Stimulated activated CD8-positive, alpha-beta memory T cell treated with anti-CD3 and anti-CD28 coated beads, Interleukin-4, amount 100 ng/mL, for 1 hour (primary cell): ENCODE data around the gene MYPN.

Source experiments
- DNase-seq, 2 donors: peaks; one replicate each; pipeline ENCODE4 v3.0.0-alpha.2; 2020; ENCODE audit warnings: low read depth in 2 of 2, low spot score in 1 of 2

Gene MYPN

GRCh38 chr10:68088740-68089139 is 20.5 kb upstream of the MYPN start:
- DNase-seq: no peak

- no peak for DNase-seq
Observed at GRCh38 chr10:68090586-68090985, 18.7 kb upstream of the MYPN start.

DNA sequence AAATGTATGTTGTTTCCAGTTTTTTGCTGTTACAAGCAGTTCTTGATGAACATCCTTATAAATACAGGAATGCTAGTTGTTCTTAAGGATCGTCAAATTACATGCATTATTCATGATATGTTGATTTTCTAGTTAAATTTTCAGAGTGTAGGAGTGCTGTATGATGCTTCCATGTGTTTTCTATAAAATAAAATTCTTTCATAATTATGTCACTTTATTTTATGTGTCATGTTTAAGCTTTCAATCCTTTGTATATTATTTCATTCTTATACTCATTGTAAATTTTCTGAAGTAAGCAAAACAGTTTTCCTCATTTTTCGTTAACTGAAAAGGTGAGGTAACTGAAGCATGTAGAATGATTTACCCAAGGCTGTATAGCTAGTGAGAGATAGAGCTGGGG is 16.8 kb upstream of the MYPN start:
- no peak for DNase-seq

GRCh38 chr10:68095153-68095552 is 14.1 kb upstream of the MYPN start:
- no peak for DNase-seq

DNA sequence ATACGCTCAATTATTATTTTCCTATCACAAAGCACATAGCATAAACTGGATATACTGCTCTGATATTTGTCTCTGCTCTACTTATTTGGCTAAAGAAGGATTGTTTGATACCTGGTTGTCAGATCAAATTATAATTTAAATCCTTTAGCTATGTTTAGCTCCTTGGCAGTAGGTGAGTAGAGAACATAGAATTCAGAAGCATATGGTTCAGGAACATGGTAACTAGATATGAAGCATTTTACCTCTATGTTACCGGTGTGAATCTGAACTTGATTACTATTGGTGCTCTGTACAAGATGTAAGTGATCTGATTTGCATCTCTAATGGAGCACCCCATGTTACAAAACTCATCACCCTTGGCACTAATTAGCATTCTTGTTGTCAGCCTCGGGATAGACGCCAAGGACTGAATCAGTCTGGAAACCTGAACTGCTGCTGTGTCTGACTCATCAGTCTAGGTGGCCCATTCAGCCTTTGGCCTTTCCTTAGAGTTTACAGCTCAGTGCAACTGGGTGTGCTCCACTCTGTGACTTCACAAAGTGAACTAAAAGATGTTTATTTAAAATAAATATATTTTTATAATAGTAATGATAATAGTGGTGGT is 12.3 kb upstream of the MYPN start:
- DNase-seq: no peak

DNA sequence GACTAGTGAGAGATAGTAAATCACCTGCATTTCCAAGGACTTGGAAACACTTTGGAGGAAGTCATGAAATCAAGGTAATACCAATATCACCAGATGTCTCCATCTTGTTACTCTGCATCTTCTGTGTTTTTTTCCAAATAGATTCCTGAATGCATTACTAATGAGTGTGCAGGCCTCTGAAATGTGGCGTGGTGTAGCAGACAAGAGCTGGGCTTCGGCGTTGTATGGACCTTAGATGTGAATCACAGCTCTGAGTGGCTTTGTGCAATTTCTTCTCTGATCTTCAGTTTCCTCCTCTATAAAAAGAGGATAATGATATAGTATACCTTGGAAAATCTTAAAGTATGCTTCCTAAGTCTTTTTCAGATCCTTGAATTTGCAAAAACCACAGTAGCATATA is 9.6 kb upstream of the MYPN start:
- no peak for DNase-seq

- DNase-seq: no peak
Observed at GRCh38 chr10:68101066-68101465, 8.2 kb upstream of the MYPN start.

DNA sequence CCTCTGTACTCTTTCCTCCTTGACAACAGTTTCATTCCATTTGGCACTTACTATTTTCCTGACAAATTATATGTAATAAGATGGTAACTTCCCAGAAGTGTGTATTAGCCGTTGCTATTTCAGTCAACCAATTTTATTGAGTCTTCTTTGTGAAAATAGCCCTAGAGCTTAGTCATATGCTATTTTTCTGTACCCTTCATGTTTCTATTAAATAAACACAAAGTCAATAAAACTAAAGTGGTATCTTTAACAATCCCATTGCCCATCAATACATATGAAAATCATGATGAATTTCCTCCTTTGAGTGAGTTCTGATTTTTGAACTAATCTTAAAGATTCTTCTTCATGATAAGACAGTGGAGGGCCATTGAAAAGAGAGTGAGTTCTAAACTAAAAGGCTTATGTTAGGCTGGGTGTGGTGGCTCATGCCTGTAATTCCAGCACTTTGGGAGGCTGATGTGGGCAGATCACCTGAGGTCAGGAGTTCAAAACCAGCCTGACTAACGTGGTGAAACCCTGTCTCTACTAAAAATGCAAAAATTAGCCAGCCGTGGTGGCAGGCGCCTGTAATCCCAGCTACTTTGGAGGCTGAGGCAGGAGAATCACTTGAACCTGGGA is 5.9 kb upstream of the MYPN start:
- DNase-seq: no peak

- no peak for DNase-seq
Observed at GRCh38 chr10:68103901-68104300, 5.4 kb upstream of the MYPN start.

GRCh38 chr10:68105820-68106219 is 3.5 kb upstream of the MYPN start:
- no peak for DNase-seq

- DNase-seq: no peak
Observed at GRCh38 chr10:68106656-68107055, 2.6 kb upstream of the MYPN start.

DNA sequence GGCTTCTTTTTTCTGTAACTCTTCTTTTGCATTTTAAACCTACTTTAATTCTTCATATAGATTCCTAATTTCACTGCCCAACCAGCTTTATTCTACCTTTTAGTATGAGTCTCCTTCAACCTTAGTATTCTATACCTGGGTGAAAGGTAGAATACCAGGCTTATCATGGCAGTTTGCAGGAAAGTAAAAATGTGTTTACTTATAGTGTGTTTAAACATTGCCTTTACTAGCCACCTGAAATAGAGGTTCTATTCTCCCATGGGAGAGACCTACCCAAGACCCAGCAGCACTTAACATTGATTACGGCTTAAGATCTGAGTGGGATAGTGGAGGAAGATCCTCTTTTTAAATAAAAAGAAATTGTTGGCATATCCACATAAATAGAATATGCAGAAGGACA is 1.6 kb upstream of the MYPN start:
- DNase-seq: no peak

DNA sequence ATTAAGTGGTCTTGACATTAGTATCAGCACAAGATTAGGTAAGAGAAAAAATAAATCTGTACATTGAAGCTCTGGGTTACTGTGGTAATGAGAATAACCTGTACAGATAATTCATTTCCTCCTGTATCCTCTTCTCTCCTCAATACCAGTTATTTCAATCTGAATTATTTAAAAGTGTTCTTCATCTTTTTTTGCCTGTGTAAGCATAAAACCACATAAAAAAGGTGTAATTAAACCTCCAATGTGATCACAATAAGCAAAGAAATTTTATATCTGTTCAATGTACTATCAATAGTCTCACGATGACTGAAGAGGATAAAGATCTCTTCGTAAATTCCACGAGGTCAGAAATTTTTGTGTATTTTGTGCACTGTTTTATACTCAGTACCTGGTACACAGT is 1.2 kb upstream of the MYPN start:
- DNase-seq: no peak

- no peak for DNase-seq
Observed at GRCh38 chr10:68108653-68109052, 635 bp upstream of the MYPN start.

DNA sequence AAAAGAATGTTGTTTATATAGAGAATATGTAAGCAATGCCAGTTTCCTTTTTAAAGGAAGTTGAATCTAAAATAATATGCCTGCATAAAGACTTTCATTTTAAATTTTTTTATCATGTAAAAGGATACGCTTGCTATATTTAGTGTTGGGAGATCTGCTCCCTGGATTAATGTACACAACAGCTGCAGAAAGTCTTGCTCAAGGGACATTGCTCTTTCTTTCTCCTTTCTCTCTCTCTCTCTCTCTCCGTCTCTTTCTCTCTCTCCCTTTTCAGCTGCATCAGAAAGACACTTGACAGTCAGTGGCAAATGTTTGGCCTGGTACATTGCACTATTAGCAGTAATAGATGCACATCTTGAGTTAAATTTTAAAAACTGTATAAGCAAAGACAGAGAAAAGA is 739 bp downstream of the MYPN start:
- DNase-seq: no peak

- no peak for DNase-seq
Observed at GRCh38 chr10:68111584-68111983, 2.3 kb downstream of the MYPN start.

- DNase-seq: no peak
Observed at GRCh38 chr10:68112837-68113236, 3.5 kb downstream of the MYPN start.

- DNase-seq: no peak
Observed at GRCh38 chr10:68118657-68119056, 9.4 kb downstream of the MYPN start.

- DNase-seq: no peak
Observed at GRCh38 chr10:68121020-68121743, 11.9 kb downstream of the MYPN start.

- no peak for DNase-seq
Observed at GRCh38 chr10:68121852-68122251, 12.6 kb downstream of the MYPN start.

DNA sequence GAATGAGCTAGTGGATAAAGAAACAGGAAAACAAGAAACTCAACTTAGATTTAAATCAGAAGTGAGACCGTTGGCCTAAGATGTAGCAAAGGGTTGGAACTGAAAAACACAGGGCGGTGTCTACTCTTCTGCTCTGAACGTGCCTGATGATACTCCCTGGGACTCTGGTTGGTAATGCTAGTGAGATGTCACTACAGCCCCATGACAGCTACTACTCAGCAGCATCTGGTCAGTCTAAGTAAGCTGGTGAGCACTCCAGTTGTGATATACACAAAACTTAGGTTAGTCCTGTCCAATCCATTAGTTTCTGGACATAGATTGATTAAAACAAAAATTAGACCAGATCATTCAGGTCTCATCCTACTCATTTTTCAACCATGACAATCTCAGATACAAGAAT is 15.4 kb downstream of the MYPN start:
- no peak for DNase-seq

GRCh38 chr10:68125772-68126171 is 16.5 kb downstream of the MYPN start:
- no peak for DNase-seq

- DNase-seq: no peak
Observed at GRCh38 chr10:68128015-68128414, 18.7 kb downstream of the MYPN start.
